GM21515 (cell line): Measurements from ENCODE around the gene PCDHB15.
"Not testable (repeated sequence)": the region's sequence is repeated elsewhere in the genome, so short reads cannot be mapped to it uniquely, and the experiment has no call there.

Experiments
- ATAC-seq: cut with Tn5 transposase; IDR thresholded peaks from one replicate; pipeline ENCODE4 v1.9.1; 2021; ENCODE audit not compliant: unreplicated experiment

Gene PCDHB15

GRCh38 chr5:141247434-141247833 lies 2.2 kb downstream of the PCDHB15 start:
- not testable (repeated sequence) for ATAC-seq

- no peak for ATAC-seq
Observed at GRCh38 chr5:141250576-141250975, 5.4 kb downstream of the PCDHB15 start.

- ATAC-seq = no peak
Observed at GRCh38 chr5:141258464-141258863, 13.3 kb downstream of the PCDHB15 start.

- ATAC-seq = no peak
Observed at GRCh38 chr5:141258948-141259347, 13.8 kb downstream of the PCDHB15 start.

GRCh38 chr5:141260458-141261237 lies 15.5 kb downstream of the PCDHB15 start:
- ATAC-seq = no peak

GRCh38 chr5:141261238-141261546 lies 16.0 kb downstream of the PCDHB15 start:
- no peak for ATAC-seq

GRCh38 chr5:141269195-141269594 lies 24.0 kb downstream of the PCDHB15 start:
- ATAC-seq = no peak

- no peak for ATAC-seq
Observed at GRCh38 chr5:141272906-141273305, 27.7 kb downstream of the PCDHB15 start.

GRCh38 chr5:141298376-141298775 lies 53.2 kb downstream of the PCDHB15 start:
- ATAC-seq = no peak
